Measurements from ENCODE around the gene DBH. TPM values are rescaled to one million over a fixed set of nuclear protein-coding genes. Genes with fewer than 3 reads are reported as not detected.

The DBH gene
- total RNA-seq, 4 donors from 2014 or later, result 0.19 TPM; not detected in 3

- no peak for ATAC-seq (ENCODE audit: low FRiP score)
- TF ChIP-seq CTCF (IDR thresholded peaks at IDR 0.05), result no peak
- no peak for DNase-seq (ENCODE audit: low spot score)
Measured at GRCh38 chr9:133657120-133657661, 21.0 kb downstream of the DBH start.

- DNase-seq (ENCODE audit: low spot score) (peak; percentile 26), ATAC-seq (ENCODE audit: low FRiP score) (peak; percentile 77)
- TF ChIP-seq CTCF (IDR thresholded peaks at IDR 0.05), result no peak
Measured at GRCh38 chr9:133658442-133659431, 22.6 kb downstream of the DBH start.

GRCh38 chr9:133659516-133659915, 23.4 kb downstream of the DBH start:
- DNase-seq (ENCODE audit: low spot score) (no peak), ATAC-seq (ENCODE audit: low FRiP score) (no peak)
- TF ChIP-seq CTCF (IDR thresholded peaks at IDR 0.05), result no peak

- TF ChIP-seq CTCF (IDR thresholded peaks at IDR 0.05), result no peak
- DNase-seq (ENCODE audit: low spot score) (no peak), ATAC-seq (ENCODE audit: low FRiP score) (no peak)
Measured at GRCh38 chr9:133661846-133662540, 25.8 kb downstream of the DBH start.

GRCh38 chr9:133664173-133665050, 28.2 kb downstream of the DBH start:
- no peak for ATAC-seq (ENCODE audit: low FRiP score)
- no peak for TF ChIP-seq CTCF (IDR thresholded peaks at IDR 0.05)
- no peak for DNase-seq (ENCODE audit: low spot score)

GRCh38 chr9:133665096-133665495, 28.9 kb downstream of the DBH start:
- no peak for ATAC-seq (ENCODE audit: low FRiP score)
- TF ChIP-seq CTCF (IDR thresholded peaks at IDR 0.05), result no peak
- no peak for DNase-seq (ENCODE audit: low spot score)

Measured in omental fat pad (tissue), 4 donors.